ENCODE measurements around the gene ATP11A.
"Not testable (repeated sequence)": the region's sequence is repeated elsewhere in the genome, so short reads cannot be mapped to it uniquely, and the experiment has no call there.

GRCh38 chr13:112800807-112801206 is 111.0 kb downstream of the ATP11A start:
- not testable (repeated sequence) for TF ChIP-seq CTCF, POLR2A (IDR thresholded peaks at IDR 0.05)

Data from thyroid gland (tissue), 4 donors.